H1 (cell line): Measurements from ENCODE around the gene MDFI.

Experiments used
- ASH2L ChIP-seq: fragments of 200-600, 300-600 bp; sonication (generic); IDR thresholded peaks from one replicate; pipeline ENCODE4 v1.7.1; 2017; ENCODE audit warnings: low read length
- CTCF ChIP-seq, 3 experiments: IDR thresholded peaks; 1 replicate in 2 of 3; 2 replicates in 1 of 3; pipeline versions ENCODE4 v1.5.1 to v1.6.1; 2011; ENCODE audit warnings: low read length in 3 of 3, mild to moderate bottlenecking in 3 of 3, inconsistent platforms in 2 of 3, low read depth in 1 of 3, moderate library complexity in 1 of 3; ENCODE audit not compliant: insufficient read depth in 1 of 3; ENCODE audit errors: control extremely low read depth in 1 of 3
- MAX ChIP-seq: IDR thresholded peaks from 2 replicates; pipeline ENCODE4 v1.6.1; 2012; ENCODE audit warnings: inconsistent platforms
- TAF1 ChIP-seq: IDR thresholded peaks from 2 replicates; pipeline ENCODE4 v1.6.1; 2011; ENCODE audit warnings: mild to moderate bottlenecking, low read depth, low read length
- TCF12 ChIP-seq: IDR thresholded peaks from 2 replicates; pipeline ENCODE4 v1.6.1; 2011; ENCODE audit warnings: low read depth, mild to moderate bottlenecking, low read length

- TF ChIP-seq TCF12 = no peak
- no peak for TF ChIP-seq CTCF (IDR thresholded peaks at IDR 0.05; ENCODE audit: control extremely low read depth in 1 of 3, insufficient read depth in 1 of 3, low read depth in 1 of 3, low read length in 3 of 3)
- no peak for TF ChIP-seq MAX
- TF ChIP-seq TAF1 = no peak
- no peak for TF ChIP-seq ASH2L
Observed at GRCh38 chr6:41640426-41640825, 2.2 kb downstream of the MDFI start.
